IMR-90 (cell line): ENCODE data around the gene PRM2. TPM values are rescaled to one million over a fixed set of nuclear protein-coding genes. Genes with fewer than 3 reads are reported as not detected.

ENCODE experiments used
- ATAC-seq: fragments of 200-7000 bp; cut with Tn5 transposase; 2 replicates; pipeline ENCODE4 v1.9.1; 2020; ENCODE audit warnings: low read depth, mild to moderate bottlenecking, moderate library complexity
- BruUV-seq: library from RNA; stranded (reverse); fragments of 400-500 nt; replicated peaks from 2 replicates; lab custom pipeline; 2021; lab: Mats Ljungman, UMichigan
- CTCF ChIA-PET: fragments of 300-600 bp; formaldehyde crosslinking; extraction: SDS; loops from one replicate; lab custom pipeline; 2021; ENCODE audit warnings: antibody characterized with exemption; lab: Yijun Ruan, JAX
- POLR2A ChIA-PET: fragments of 300-600 bp; sonication (Branson Sonifier 250); formaldehyde crosslinking; loops from one replicate; lab custom pipeline; 2022; ENCODE audit warnings: antibody characterized with exemption; ENCODE audit not compliant: unreplicated experiment; lab: Charles Lee
- DNase-seq: peaks from one replicate; pipeline ENCODE4 v3.0.0; 2013
- H2AFZ ChIP-seq: replicated peaks from 2 replicates; pipeline ENCODE3; 2013; ENCODE audit warnings: low read length, mild to moderate bottlenecking; ENCODE audit not compliant: poor library complexity
- H2AK5ac ChIP-seq: 2 replicates; pipeline ENCODE4 v1.6.1; 2013; ENCODE audit warnings: low read depth, low read length, inconsistent platforms
- H2AK9ac ChIP-seq: replicated peaks from 2 replicates; pipeline ENCODE3; 2013; ENCODE audit warnings: mild to moderate bottlenecking, low read depth, low read length, moderate library complexity; ENCODE audit not compliant: poor library complexity
- H2BK120ac ChIP-seq: 2 replicates; pipeline ENCODE4 v1.6.1; 2013; ENCODE audit warnings: low read depth, low read length, inconsistent platforms
- H2BK15ac ChIP-seq: 3 replicates; pipeline ENCODE4 v1.6.1; 2013; ENCODE audit warnings: low read depth, low read length, inconsistent platforms
- H2BK20ac ChIP-seq: 2 replicates; pipeline ENCODE4 v1.6.1; 2013; ENCODE audit warnings: low read depth, mild to moderate bottlenecking, inconsistent platforms, low read length, moderate library complexity
- H2BK5ac ChIP-seq: 2 replicates; pipeline ENCODE4 v1.6.1; 2013; ENCODE audit warnings: mild to moderate bottlenecking, low read depth, low read length, inconsistent platforms; ENCODE audit not compliant: poor library complexity, severe bottlenecking
- H3K14ac ChIP-seq: replicated peaks from 2 replicates; pipeline ENCODE4 v1.6.1; 2013; ENCODE audit warnings: low read depth, low read length, inconsistent platforms
- H3K18ac ChIP-seq: 2 replicates; pipeline ENCODE4 v1.6.1; 2013; ENCODE audit warnings: low read depth, low read length, control low read depth
- H3K23ac ChIP-seq: 2 replicates; pipeline ENCODE4 v1.6.1; 2013; ENCODE audit warnings: low read depth, low read length, inconsistent platforms
- H3K27ac ChIP-seq: 2 replicates; pipeline ENCODE4 v1.5.1; 2013; ENCODE audit warnings: mild to moderate bottlenecking, control low read depth, low read length; ENCODE audit not compliant: insufficient read depth
- H3K27me3 ChIP-seq: 2 replicates; pipeline ENCODE4 v1.6.1; 2013; ENCODE audit warnings: low read length; ENCODE audit not compliant: control insufficient read depth, insufficient read depth
- H3K36me3 ChIP-seq: 2 replicates; pipeline ENCODE4 v1.6.1; 2013; ENCODE audit warnings: low read length, mixed read lengths; ENCODE audit not compliant: control insufficient read depth, insufficient read depth
- H3K4ac ChIP-seq: 2 replicates; pipeline ENCODE4 v1.6.1; 2013; ENCODE audit warnings: low read depth, low read length, inconsistent platforms
- H3K4me1 ChIP-seq: 2 replicates; pipeline ENCODE4 v1.6.1; 2013; ENCODE audit warnings: low read length, mixed read lengths; ENCODE audit not compliant: control insufficient read depth, insufficient read depth
- H3K4me2 ChIP-seq: 2 replicates; pipeline ENCODE4 v1.6.1; 2013; ENCODE audit warnings: low read depth, mild to moderate bottlenecking, control low read depth, low read length, moderate library complexity
- H3K4me3 ChIP-seq: 2 replicates; pipeline ENCODE4 v1.5.1; 2013; ENCODE audit warnings: low read depth, mild to moderate bottlenecking, control low read depth, low read length, moderate library complexity; ENCODE audit not compliant: insufficient read depth
- H3K56ac ChIP-seq: 2 replicates; pipeline ENCODE4 v1.6.1; 2013; ENCODE audit warnings: low read length, inconsistent platforms; ENCODE audit not compliant: insufficient read depth; ENCODE audit errors: extremely low read depth
- H3K79me1 ChIP-seq, 2 experiments: 2 replicates each; pipeline ENCODE4 v1.6.1; 2013; ENCODE audit warnings: low read length in 2 of 2, inconsistent platforms in 1 of 2, low read depth in 1 of 2
- H3K9ac ChIP-seq: 2 replicates; pipeline ENCODE4 v1.6.1; 2013; ENCODE audit warnings: low read depth, low read length, control low read depth
- H3K9me1 ChIP-seq: 2 replicates; pipeline ENCODE4 v1.6.1; 2013; ENCODE audit warnings: low read length, inconsistent platforms; ENCODE audit not compliant: insufficient read depth
- H3K9me3 ChIP-seq: 2 replicates; pipeline ENCODE4 v1.6.1; 2013; ENCODE audit warnings: low read length; ENCODE audit not compliant: control insufficient read depth, insufficient read depth
- H4K20me1 ChIP-seq: 2 replicates; pipeline ENCODE4 v1.6.1; 2013; ENCODE audit warnings: low read length, inconsistent platforms; ENCODE audit not compliant: insufficient read depth
- H4K5ac ChIP-seq: 2 replicates; pipeline ENCODE4 v1.6.1; 2013; ENCODE audit warnings: mild to moderate bottlenecking, low read depth, low read length, control low read depth
- H4K8ac ChIP-seq, 2 experiments: 2 replicates each; pipeline ENCODE4 v1.6.1; 2013; ENCODE audit warnings: low read depth in 2 of 2, low read length in 2 of 2, control low read depth in 1 of 2, inconsistent platforms in 1 of 2
- H4K91ac ChIP-seq: 2 replicates; pipeline ENCODE4 v1.6.1; 2013; ENCODE audit warnings: low read depth, low read length, inconsistent platforms; ENCODE audit not compliant: insufficient read depth
- BHLHE40 ChIP-seq: fragments of 150-350 bp; IDR thresholded peaks from 2 replicates; pipeline ENCODE4 v1.6.1; 2016; ENCODE audit warnings: mild to moderate bottlenecking, low read depth, low read length
- CEBPB ChIP-seq: IDR thresholded peaks from 2 replicates; pipeline ENCODE4 v1.6.1; 2012; ENCODE audit warnings: low read depth, low read length, improper control_type of control experiment
- CHD1 ChIP-seq: IDR thresholded peaks from 2 replicates; pipeline ENCODE4 v1.6.1; 2012; ENCODE audit warnings: low read depth, low read length, improper control_type of control experiment
- FOS ChIP-seq: fragments of 150-350 bp; IDR thresholded peaks from 2 replicates; pipeline ENCODE4 v1.6.1; 2016; ENCODE audit warnings: low read depth, low read length
- MAFK ChIP-seq: IDR thresholded peaks from 2 replicates; pipeline ENCODE4 v1.6.1; 2012; ENCODE audit warnings: low read depth, low read length, improper control_type of control experiment
- MAZ ChIP-seq: IDR thresholded peaks from 2 replicates; pipeline ENCODE4 v1.6.1; 2012; ENCODE audit warnings: low read depth, mild to moderate bottlenecking, low read length, improper control_type of control experiment, moderate library complexity, borderline replicate concordance
- MXI1 ChIP-seq: IDR thresholded peaks from 2 replicates; pipeline ENCODE4 v1.6.1; 2012; ENCODE audit warnings: low read depth, mild to moderate bottlenecking, low read length, moderate library complexity, borderline replicate concordance
- NFE2L2 ChIP-seq: fragments of 150-350 bp; IDR thresholded peaks from 2 replicates; pipeline ENCODE4 v1.6.1; 2016; ENCODE audit warnings: low read depth, mild to moderate bottlenecking, low read length
- POLR2A ChIP-seq: IDR thresholded peaks from 2 replicates; pipeline ENCODE4 v1.6.1; 2012; ENCODE audit warnings: mild to moderate bottlenecking, low read depth, low read length
- RAD21 ChIP-seq: IDR thresholded peaks from 2 replicates; pipeline ENCODE4 v1.6.1; 2012; ENCODE audit warnings: low read length, improper control_type of control experiment
- WGBS, 2 experiments: methylation state at CpG; one replicate each; pipeline versions ENCODE4 v1.1.5 to v1.1.7; 2013; ENCODE audit warnings: missing lambda C conversion rate in 2 of 2; ENCODE audit not compliant: insufficient read length in 1 of 2; ENCODE audit errors: extremely low coverage in 2 of 2; 5-methylcytosine and 5-hydroxymethylcytosine counted together
- dilution Hi-C: fragments of 300-500 bp; cut with HindIII; formaldehyde crosslinking; loops from one replicate; pipeline ENCODE4 v1.14.3; 2018; ENCODE audit warnings: low sequenced_read_pairs; ENCODE audit not compliant: unreplicated experiment
- in situ Hi-C: fragments of 300-500 bp; cut with MboI; formaldehyde crosslinking; loops from 3 replicates; pipeline ENCODE4 v1.14.3; 2019; ENCODE audit warnings: low sequenced_read_pairs, inconsistent platforms, mixed read lengths
- intact Hi-C: fragments of 100-400 bp; cut with micrococcal nuclease; formaldehyde crosslinking; loops from 2 replicates; pipeline ENCODE4 v1.10.0; 2022
- polyA plus RNA-seq, 3 experiments: library from polyadenylated mRNA; depleted of rRNA; stranded (reverse); fragments of >200 nt; gene quantifications; 2 replicates each; pipeline ENCODE4 v1.2.3, GENCODE V29; 2012; ENCODE audit warnings: low replicate concordance in 1 of 3
- total RNA-seq: library from RNA; depleted of rRNA; stranded (reverse); fragments of >200 nt; gene quantifications from 2 replicates; pipeline ENCODE4 v1.2.3, GENCODE V29; 2012
- TF ChIP-seq, protein P1 (sequence below): fragments of 150-350 bp; IDR thresholded peaks from 2 replicates; pipeline ENCODE4 v1.6.1; 2017; ENCODE audit warnings: mild to moderate bottlenecking, antibody characterized with exemption, low read length, low read depth
- TF ChIP-seq, protein P2 (sequence below): conservative IDR thresholded peaks from 2 replicates; pipeline ENCODE4 v1.5.1; 2012; ENCODE audit warnings: mild to moderate bottlenecking, low read depth, low read length, improper control_type of control experiment

Gene PRM2
- total and polyA plus RNA-seq, 2 of the 4 experiments (the other 2 are of a cell fraction): not detected

DNA sequence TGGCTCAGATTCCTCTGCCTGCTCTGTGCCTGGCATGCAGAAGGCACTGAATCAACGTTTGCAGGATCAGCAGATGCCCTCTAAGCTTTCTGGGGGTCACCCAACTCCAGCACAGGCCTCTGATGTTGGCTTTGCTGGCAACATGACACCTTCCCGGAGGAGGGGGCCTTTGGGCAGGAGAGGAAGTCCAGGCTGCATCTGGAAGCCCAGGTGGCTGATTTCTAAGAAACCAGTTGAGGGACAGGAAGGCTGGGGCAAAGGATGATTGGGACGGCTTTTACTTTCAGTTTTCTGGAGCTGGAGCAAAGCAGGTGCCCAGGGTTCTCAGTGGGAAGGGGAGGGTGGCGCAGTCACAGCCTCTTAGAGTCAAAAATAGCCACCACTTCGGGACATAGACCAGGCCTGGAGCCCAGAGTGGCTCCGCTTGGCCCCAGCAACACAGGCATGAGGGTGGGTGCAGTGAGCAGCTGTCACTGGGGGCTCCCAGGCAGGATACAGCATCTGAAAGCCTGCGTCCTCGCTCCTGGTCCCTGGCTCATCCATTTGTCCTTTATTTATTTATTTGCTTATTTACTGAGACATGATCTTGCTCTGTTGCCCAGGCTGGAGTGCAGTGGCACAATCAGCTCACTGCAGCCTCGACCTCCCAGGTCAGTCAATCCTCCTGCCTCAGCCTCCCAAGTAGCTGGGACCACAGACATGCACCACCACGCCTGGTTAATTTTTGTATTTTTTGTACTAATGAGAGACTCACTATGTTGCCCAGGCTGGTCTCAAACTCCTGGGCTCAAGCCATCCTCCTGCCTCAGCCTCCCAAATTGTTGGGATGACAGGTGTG is 35.4 kb downstream of the PRM2 start (continued):
- TF ChIP-seq POLR2A (no peak), BHLHE40 (no peak), MXI1 (no peak)

DNA sequence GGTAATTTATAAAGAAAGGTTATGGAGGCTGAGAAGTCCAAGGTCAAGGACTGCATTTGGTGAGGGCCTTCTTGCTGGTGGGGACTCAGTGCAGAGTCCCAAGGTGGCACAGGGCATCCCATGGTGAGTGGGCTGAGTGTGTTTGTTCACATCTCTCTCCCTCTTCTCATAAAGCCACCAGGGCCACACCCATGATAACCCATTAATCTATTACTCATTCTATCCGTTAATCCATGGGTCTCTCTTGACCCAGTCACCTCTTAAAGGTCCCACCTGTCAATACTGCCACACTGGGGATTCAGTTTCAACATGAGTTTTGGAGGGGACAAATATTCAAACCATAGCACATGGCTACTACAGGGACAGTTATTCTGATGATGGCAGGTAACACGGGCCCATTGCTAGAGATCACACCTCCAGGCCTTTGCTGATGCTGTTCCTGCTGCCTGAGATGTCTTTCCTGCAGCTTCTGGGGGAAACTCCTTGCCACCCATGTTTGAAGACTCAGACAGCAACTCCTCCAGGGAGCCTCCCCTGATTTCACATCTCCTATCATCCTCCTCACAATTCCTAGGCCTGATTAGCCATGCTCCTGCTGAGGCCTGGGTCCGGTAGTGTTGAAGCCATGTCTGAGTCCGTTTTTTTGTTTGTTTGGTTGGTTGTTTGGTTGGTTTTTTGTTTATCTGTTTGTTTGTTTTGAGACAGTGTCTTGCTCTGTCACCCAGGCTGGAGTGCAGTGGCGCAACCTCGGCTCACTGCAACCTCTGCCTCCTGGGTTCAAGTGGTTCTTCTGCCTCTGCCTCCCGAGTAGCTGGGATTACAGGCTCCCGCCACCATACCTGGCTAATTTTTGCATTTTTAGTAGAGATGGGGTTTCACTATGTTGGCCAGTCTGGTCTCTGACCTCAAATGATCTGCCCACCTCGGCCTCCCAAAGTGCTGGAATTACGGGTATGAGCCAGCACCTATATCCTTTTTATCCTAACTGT is 36.3 kb downstream of the PRM2 start:
- Histone ChIP-seq H3K36me3 (no peaks in the 10 kb centered on the region), H3K56ac (no peak overlapping the region), H4K5ac (no peak overlapping the region), H2BK5ac (no peak overlapping the region), H3K18ac (no peak overlapping the region), H3K27ac (no peak overlapping the region), H2AFZ (no peak overlapping the region), H2BK120ac (no peak overlapping the region), H2AK9ac (no peak overlapping the region), H3K4me1 (0 out of 2 replicates have a peak, but pooled peaks cover 2% of the 10 kb centered on the region), H2BK15ac (no peak overlapping the region), H4K8ac (no peak overlapping the region), H3K9ac (no peak overlapping the region), H3K4me3 (no peak overlapping the region), H3K9me3 (no peaks in the 10 kb centered on the region), H3K4me2 (no peak overlapping the region), H3K23ac (no peak overlapping the region), H2BK20ac (no peak overlapping the region), H3K79me1 (no peaks in the 10 kb centered on the region), H4K91ac (no peak overlapping the region), H3K9me1 (no peaks in the 10 kb centered on the region; the same call in 1 of the 2 replicates), H2AK5ac (no peak overlapping the region), H3K4ac (no peak overlapping the region), H3K27me3 (peaks cover 6% of the 10 kb centered on the region), H4K20me1 (no peaks in the 10 kb centered on the region), H3K14ac (no peak overlapping the region)
- in situ Hi-C loops (no loop called here), dilution Hi-C loops (no loop called here), intact Hi-C loops (no loop called here)
- POLR2A ChIA-PET: no interaction called here
- DNase-seq (no peak), ATAC-seq (no peak)
- CTCF ChIA-PET: no interaction called here
- 73% methylated on average over 3 of the region's 10 CpGs; no CpG with 5 or more reads in 1 of the 2 experiments for WGBS, 2 experiments
- no TSS peak for BruUV-seq
- TF ChIP-seq CHD1: no peak
- TF ChIP-seq, protein P1, sequence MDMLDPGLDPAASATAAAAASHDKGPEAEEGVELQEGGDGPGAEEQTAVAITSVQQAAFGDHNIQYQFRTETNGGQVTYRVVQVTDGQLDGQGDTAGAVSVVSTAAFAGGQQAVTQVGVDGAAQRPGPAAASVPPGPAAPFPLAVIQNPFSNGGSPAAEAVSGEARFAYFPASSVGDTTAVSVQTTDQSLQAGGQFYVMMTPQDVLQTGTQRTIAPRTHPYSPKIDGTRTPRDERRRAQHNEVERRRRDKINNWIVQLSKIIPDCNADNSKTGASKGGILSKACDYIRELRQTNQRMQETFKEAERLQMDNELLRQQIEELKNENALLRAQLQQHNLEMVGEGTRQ: no peak
- TF ChIP-seq FOS: no peak
- no peak for TF ChIP-seq NFE2L2
- TF ChIP-seq, protein P2, sequence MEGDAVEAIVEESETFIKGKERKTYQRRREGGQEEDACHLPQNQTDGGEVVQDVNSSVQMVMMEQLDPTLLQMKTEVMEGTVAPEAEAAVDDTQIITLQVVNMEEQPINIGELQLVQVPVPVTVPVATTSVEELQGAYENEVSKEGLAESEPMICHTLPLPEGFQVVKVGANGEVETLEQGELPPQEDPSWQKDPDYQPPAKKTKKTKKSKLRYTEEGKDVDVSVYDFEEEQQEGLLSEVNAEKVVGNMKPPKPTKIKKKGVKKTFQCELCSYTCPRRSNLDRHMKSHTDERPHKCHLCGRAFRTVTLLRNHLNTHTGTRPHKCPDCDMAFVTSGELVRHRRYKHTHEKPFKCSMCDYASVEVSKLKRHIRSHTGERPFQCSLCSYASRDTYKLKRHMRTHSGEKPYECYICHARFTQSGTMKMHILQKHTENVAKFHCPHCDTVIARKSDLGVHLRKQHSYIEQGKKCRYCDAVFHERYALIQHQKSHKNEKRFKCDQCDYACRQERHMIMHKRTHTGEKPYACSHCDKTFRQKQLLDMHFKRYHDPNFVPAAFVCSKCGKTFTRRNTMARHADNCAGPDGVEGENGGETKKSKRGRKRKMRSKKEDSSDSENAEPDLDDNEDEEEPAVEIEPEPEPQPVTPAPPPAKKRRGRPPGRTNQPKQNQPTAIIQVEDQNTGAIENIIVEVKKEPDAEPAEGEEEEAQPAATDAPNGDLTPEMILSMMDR: no peak
- no peak for TF ChIP-seq MAZ
- no peak for TF ChIP-seq MAFK
- TF ChIP-seq RAD21: no peak
- no peak for TF ChIP-seq BHLHE40
- no peak for TF ChIP-seq CEBPB
